GM10266 (cell line): ENCODE measurements around the gene HPGDS.

ENCODE experiments used
- DNase-seq: peaks from one replicate; pipeline ENCODE4 v3.0.0; 2012; ENCODE audit errors: extremely low spot score
- TF ChIP-seq, protein P1 (sequence below): IDR thresholded peaks from 2 replicates; pipeline ENCODE4 v1.5.1; 2012; ENCODE audit warnings: mild to moderate bottlenecking, low read depth; ENCODE audit not compliant: control insufficient read depth, insufficient read depth; ENCODE audit errors: missing control alignments

HPGDS gene

DNA sequence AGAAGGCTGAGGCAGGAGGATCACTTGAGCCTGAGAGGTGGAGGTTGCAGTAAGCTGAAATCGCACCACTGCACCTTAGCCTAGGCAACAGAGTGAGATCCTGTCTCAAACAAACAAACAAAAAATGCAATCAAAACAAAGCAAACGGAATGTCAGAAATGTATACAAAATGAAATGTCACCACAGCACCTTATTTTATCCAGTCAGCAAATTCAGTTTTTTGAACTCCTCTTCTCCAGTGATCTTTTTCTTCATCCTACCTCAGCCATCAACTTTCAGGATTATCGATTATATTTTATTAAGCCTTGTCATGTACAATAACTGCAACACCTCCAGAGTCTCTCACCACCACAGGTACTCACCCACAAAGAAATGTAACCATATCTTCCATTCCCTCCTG lies 31.1 kb upstream of the HPGDS start:
- TF ChIP-seq, protein P1, sequence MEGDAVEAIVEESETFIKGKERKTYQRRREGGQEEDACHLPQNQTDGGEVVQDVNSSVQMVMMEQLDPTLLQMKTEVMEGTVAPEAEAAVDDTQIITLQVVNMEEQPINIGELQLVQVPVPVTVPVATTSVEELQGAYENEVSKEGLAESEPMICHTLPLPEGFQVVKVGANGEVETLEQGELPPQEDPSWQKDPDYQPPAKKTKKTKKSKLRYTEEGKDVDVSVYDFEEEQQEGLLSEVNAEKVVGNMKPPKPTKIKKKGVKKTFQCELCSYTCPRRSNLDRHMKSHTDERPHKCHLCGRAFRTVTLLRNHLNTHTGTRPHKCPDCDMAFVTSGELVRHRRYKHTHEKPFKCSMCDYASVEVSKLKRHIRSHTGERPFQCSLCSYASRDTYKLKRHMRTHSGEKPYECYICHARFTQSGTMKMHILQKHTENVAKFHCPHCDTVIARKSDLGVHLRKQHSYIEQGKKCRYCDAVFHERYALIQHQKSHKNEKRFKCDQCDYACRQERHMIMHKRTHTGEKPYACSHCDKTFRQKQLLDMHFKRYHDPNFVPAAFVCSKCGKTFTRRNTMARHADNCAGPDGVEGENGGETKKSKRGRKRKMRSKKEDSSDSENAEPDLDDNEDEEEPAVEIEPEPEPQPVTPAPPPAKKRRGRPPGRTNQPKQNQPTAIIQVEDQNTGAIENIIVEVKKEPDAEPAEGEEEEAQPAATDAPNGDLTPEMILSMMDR, result no peak
- DNase-seq, result no peak

DNA sequence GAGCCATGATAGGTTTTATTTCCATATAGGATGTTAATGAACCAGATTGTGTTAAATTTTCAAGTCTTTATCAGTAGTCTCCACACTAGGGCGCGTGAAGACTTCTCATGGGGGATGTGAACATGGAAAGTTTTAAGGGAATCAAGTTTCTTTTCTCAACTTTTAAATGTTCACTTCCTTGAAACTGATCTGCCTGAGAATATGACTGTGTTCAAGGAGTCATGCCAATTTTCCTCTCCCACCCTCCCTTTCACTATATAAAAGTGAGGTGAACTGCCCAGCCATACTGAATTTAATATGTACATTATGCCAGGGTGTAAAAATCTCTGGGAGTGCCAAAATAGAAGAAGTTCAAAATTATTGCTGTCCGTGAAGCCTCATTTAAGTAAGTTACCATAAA lies 30.4 kb upstream of the HPGDS start:
- TF ChIP-seq, protein P1, result no peak
- DNase-seq, result no peak

DNA sequence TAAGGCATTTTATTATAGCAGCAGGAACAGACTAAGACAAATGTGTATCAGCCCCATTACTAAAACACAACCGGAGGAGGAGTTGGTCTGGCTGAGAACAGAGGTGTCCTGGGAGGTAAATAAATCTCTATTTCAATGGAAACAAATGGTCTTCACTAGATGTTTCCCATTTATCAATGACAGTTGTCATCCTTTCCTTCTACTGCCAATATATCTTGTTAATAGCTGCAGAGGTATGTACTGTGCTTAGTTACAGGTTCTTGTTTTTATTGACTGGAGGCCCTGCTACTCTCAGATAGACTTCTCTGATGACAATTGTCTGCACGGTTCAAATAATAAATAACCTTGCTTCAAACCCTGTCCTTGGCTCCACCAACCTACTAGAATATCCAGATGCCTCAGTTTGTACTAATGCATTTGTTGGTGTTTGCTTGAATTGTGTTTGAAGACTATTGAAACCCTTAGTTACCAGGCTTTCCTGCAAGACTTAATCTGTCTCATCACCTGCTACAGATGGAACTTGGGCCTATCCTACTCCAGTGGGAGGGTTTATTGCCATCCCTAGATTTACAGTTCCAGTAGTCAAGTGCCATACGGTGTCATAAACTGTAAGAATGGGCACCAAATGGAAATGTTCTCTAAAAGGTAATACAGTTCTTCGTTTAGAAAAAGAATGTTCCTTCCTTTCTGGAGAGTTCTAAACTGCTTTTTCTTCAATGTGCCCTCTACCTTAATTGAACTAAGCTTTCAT lies 29.8 kb upstream of the HPGDS start:
- TF ChIP-seq, protein P1, result no peak

GRCh38 chr4:94371290-94371689 lies 28.7 kb upstream of the HPGDS start:
- TF ChIP-seq, protein P1, result no peak
- DNase-seq, result no peak

More for the DNA sequence above, 29.8 kb upstream of the HPGDS start:
- DNase-seq, result no peak

DNA sequence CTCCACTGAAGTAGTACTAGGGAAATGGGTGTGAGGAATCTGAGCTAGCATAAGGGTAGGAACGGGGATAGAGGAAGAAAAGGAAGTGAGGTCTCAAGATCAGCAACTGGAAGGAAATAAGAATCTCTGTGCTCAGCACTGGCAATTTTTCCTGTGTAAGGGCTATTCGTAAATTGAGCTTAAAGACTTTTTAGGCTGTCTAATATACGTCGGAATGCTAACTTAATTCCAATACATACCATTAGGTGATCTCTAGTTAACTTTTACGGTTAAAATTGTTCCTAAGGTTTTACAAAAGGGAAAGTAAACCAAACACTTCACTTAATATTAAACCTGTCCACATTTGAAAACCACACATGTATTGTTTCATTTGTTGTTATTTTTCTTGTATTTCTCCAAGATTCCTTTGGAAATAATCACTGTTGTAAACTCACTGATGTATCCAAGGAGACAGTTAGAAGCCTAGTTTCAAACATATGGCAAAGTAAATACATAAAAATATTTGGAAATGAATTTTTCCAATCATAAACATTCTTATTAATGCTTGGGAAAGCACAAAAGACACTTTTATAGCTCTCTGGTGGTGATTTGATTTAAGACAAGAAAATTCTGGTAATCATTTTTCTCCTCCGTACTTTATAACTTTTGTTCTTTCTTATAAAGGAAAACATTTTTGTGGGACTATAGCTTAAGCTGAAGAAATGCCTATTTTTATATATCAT lies 28.1 kb upstream of the HPGDS start:
- no peak for DNase-seq

DNA sequence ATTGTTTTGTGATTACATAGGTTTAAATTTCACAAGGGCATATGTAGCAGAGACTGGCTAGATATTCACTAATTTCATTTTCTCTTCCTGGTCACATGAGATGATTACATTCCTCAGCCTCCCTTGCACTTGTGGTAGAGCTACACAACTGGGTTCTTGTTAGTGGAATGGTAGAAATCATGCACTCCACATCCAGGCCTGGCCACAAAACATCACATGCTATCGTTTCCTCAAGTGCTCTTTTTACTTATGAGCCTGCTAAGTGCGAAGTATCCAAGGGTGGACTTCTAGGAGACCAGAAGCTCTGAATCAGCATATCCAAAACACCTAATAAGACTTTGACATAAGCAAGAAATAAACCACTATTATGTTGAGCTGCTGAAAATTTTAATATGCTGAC lies 26.4 kb upstream of the HPGDS start:
- TF ChIP-seq, protein P1, result no peak
- no peak for DNase-seq

More for the DNA sequence above, 28.1 kb upstream of the HPGDS start:
- TF ChIP-seq, protein P1, result no peak

DNA sequence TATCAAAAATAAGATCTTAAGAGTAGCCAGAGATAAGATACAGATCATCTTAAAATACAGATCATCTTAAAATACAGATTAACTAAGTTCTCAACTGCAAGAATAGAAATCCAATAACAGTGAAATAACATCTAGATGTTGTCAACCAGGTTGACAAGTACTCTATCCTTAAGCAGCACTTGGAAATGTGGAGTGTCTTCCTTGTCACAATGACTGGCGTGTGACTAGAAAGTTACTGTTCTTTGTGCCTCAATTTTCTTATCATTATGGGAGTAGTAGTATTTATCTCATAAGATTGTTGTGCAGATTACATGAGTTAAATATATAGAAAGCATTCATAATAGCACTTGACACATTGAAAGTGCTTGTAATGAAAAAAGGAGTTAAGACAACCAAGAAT lies 25.8 kb upstream of the HPGDS start:
- TF ChIP-seq, protein P1, result no peak

More for the DNA sequence above, 25.8 kb upstream of the HPGDS start:
- DNase-seq, result no peak
